Stimulated activated naive B cell treated with anti-CD40 and anti-IgM and Interleukin-4, amounts not matched to agents 10 μg/mL and 1 μg/mL and 100 μg/mL, for 72 hours (primary cell): Measurements from ENCODE around the gene GET4.
"Not testable (repeated sequence)": the region's sequence is repeated elsewhere in the genome, so short reads cannot be mapped to it uniquely, and the experiment has no call there.

ENCODE experiments used
- ATAC-seq, 2 donors: fragments of 150-1000 bp; cut with Tn5 transposase; replicated peaks; 2 replicates each; pipeline ENCODE4 v1.10.0; 2021; ENCODE audit warnings: moderate library complexity in 1 of 2
- DNase-seq: peaks from one replicate; pipeline ENCODE4 v3.0.0; 2021
- H3K27ac Mint-ChIP-seq: one replicate; pipeline ENCODE4 v1.8.0; 2022; ENCODE audit warnings: mild to moderate bottlenecking, mixed read lengths
- H3K27me3 Mint-ChIP-seq, 2 donors: one replicate each; pipeline ENCODE4 v1.8.0; 2022; ENCODE audit warnings: mixed read lengths in 2 of 2
- H3K36me3 Mint-ChIP-seq, 2 donors: one replicate each; pipeline ENCODE4 v1.8.0; 2022; ENCODE audit warnings: mixed read lengths in 2 of 2, mild to moderate bottlenecking in 1 of 2
- H3K4me1 Mint-ChIP-seq, 2 donors: one replicate each; pipeline ENCODE4 v1.8.0; 2022; ENCODE audit warnings: mixed read lengths in 2 of 2, mild to moderate bottlenecking in 1 of 2
- H3K4me3 Mint-ChIP-seq, 2 donors: one replicate each; pipeline ENCODE4 v1.8.0; 2022; ENCODE audit warnings: mild to moderate bottlenecking in 2 of 2, mixed read lengths in 2 of 2, moderate library complexity in 1 of 2
- H3K9me3 Mint-ChIP-seq, 2 donors: one replicate each; pipeline ENCODE4 v1.8.0; 2022; ENCODE audit warnings: mixed read lengths in 2 of 2, mild to moderate bottlenecking in 1 of 2

The GET4 gene

GRCh38 chr7:868189-868486 lies 8.2 kb upstream of the GET4 start:
- H3K9me3 Mint-ChIP-seq = no peaks in the 10 kb centered on the region
- DNase-seq (no peak), ATAC-seq (no peak)
- peaks cover 44 to 72% of the 10 kb centered on the region in 2 donors for H3K36me3 Mint-ChIP-seq
- H3K27me3 Mint-ChIP-seq = no peaks in the 10 kb centered on the region
- H3K4me1 Mint-ChIP-seq = peaks cover 9 to 25% of the 10 kb centered on the region in 2 donors
- no peak overlapping the region for H3K4me3 Mint-ChIP-seq
- H3K27ac Mint-ChIP-seq = no peak overlapping the region

GRCh38 chr7:869348-869747 lies 7.0 kb upstream of the GET4 start:
- Mint-ChIP-seq H3K27ac (peak overlapping the region; percentile 54), H3K4me1 (peaks cover 15 to 32% of the 10 kb centered on the region in 2 donors), H3K4me3 (no peak overlapping the region), H3K9me3 (no peaks in the 10 kb centered on the region), H3K36me3 (peaks cover 42 to 70% of the 10 kb centered on the region in 2 donors), H3K27me3 (no peaks in the 10 kb centered on the region)
- ATAC-seq (no peak), DNase-seq (no peak)

- peaks cover 38 to 54% of the 10 kb centered on the region in 2 donors for H3K36me3 Mint-ChIP-seq
These were observed 4.3 kb upstream of the GET4 start for GRCh38 chr7:871900-872537.

GRCh38 chr7:872685-873084 lies 3.7 kb upstream of the GET4 start:
- not testable (repeated sequence) for H3K9me3 Mint-ChIP-seq, H3K27me3 Mint-ChIP-seq, ATAC-seq, H3K4me3 Mint-ChIP-seq, DNase-seq
- Mint-ChIP-seq H3K4me1 (peaks cover 16 to 39% of the 10 kb centered on the region in 2 donors), H3K36me3 (peaks cover 35 to 50% of the 10 kb centered on the region in 2 donors), H3K27ac (peak overlapping the region; percentile 3)

More at GRCh38 chr7:871900-872537, 4.3 kb upstream of the GET4 start:
- no peaks in the 10 kb centered on the region for H3K9me3 Mint-ChIP-seq
- H3K27me3 Mint-ChIP-seq = no peaks in the 10 kb centered on the region
- H3K4me1 Mint-ChIP-seq = peaks cover 17 to 35% of the 10 kb centered on the region in 2 donors
- ATAC-seq = no peak
- H3K27ac Mint-ChIP-seq = peak overlapping the region; percentile 87
- DNase-seq = no peak
- no peak overlapping the region for H3K4me3 Mint-ChIP-seq

GRCh38 chr7:873367-874002 lies 2.9 kb upstream of the GET4 start:
- Mint-ChIP-seq H3K4me3 (no peak overlapping the region), H3K4me1 (peaks cover 21 to 46% of the 10 kb centered on the region in 2 donors), H3K27ac (no peak overlapping the region), H3K36me3 (peaks cover 35 to 46% of the 10 kb centered on the region in 2 donors), H3K9me3 (no peaks in the 10 kb centered on the region), H3K27me3 (no peaks in the 10 kb centered on the region)
- peak; percentile 25 to 34 for ATAC-seq
- peak; percentile 55 for DNase-seq

GRCh38 chr7:874031-874749 lies 2.2 kb upstream of the GET4 start:
- Mint-ChIP-seq H3K4me1 (peaks cover 21 to 47% of the 10 kb centered on the region in 2 donors), H3K27ac (no peak overlapping the region), H3K36me3 (peaks cover 33 to 47% of the 10 kb centered on the region in 2 donors), H3K27me3 (no peaks in the 10 kb centered on the region), H3K4me3 (no peak overlapping the region), H3K9me3 (no peaks in the 10 kb centered on the region)
- DNase-seq (no peak), ATAC-seq (no peak)

GRCh38 chr7:875051-875450 lies 1.3 kb upstream of the GET4 start:
- no peak for DNase-seq
- Mint-ChIP-seq H3K27me3 (no peaks in the 10 kb centered on the region), H3K4me1 (peaks cover 21 to 51% of the 10 kb centered on the region in 2 donors), H3K36me3 (peaks cover 30 to 43% of the 10 kb centered on the region in 2 donors), H3K9me3 (no peaks in the 10 kb centered on the region), H3K4me3 (no peak overlapping the region), H3K27ac (peak overlapping the region; percentile 31)
- no peak for ATAC-seq

GRCh38 chr7:875476-876076 lies 778 bp upstream of the GET4 start:
- no peak overlapping the region for H3K27ac Mint-ChIP-seq

GRCh38 chr7:876972-877311 lies 588 bp downstream of the GET4 start:
- H3K4me3 Mint-ChIP-seq = peak overlapping the region; percentile 95 to 99
- peak; percentile 31 to 38 for ATAC-seq
- H3K27ac Mint-ChIP-seq = peak overlapping the region; percentile 97
- peaks cover 21 to 34% of the 10 kb centered on the region in 2 donors for H3K36me3 Mint-ChIP-seq
- H3K9me3 Mint-ChIP-seq = no peaks in the 10 kb centered on the region
- no peaks in the 10 kb centered on the region for H3K27me3 Mint-ChIP-seq
- DNase-seq = no peak
- peaks cover 22 to 41% of the 10 kb centered on the region in 2 donors for H3K4me1 Mint-ChIP-seq

More at GRCh38 chr7:875476-876076, 778 bp upstream of the GET4 start:
- no peak for DNase-seq
- H3K36me3 Mint-ChIP-seq = peaks cover 27 to 40% of the 10 kb centered on the region in 2 donors
- H3K4me3 Mint-ChIP-seq = peak overlapping the region in 1 of 2 donors; percentile 53
- H3K4me1 Mint-ChIP-seq = peaks cover 20 to 48% of the 10 kb centered on the region in 2 donors
- no peaks in the 10 kb centered on the region for H3K27me3 Mint-ChIP-seq
- no peaks in the 10 kb centered on the region for H3K9me3 Mint-ChIP-seq
- no peak for ATAC-seq

GRCh38 chr7:877312-878232 lies 1.2 kb downstream of the GET4 start:
- DNase-seq (no peak), ATAC-seq (no peak)
- H3K27ac Mint-ChIP-seq = peak overlapping the region; percentile 97
- H3K9me3 Mint-ChIP-seq = no peaks in the 10 kb centered on the region
- peaks cover 24 to 41% of the 10 kb centered on the region in 2 donors for H3K4me1 Mint-ChIP-seq
- H3K4me3 Mint-ChIP-seq = peak overlapping the region; percentile 95 to 99
- peaks cover 15 to 29% of the 10 kb centered on the region in 2 donors for H3K36me3 Mint-ChIP-seq
- no peaks in the 10 kb centered on the region for H3K27me3 Mint-ChIP-seq

- no peaks in the 10 kb centered on the region for H3K9me3 Mint-ChIP-seq
- no peak overlapping the region for H3K27ac Mint-ChIP-seq
- peaks cover 17 to 30% of the 10 kb centered on the region in 2 donors for H3K4me1 Mint-ChIP-seq
- ATAC-seq (no peak), DNase-seq (no peak)
- H3K27me3 Mint-ChIP-seq = no peaks in the 10 kb centered on the region
- no peak overlapping the region for H3K4me3 Mint-ChIP-seq
- H3K36me3 Mint-ChIP-seq = peaks cover 2 to 19% of the 10 kb centered on the region in 2 donors
These were observed 2.7 kb downstream of the GET4 start for GRCh38 chr7:879093-879492.

- Mint-ChIP-seq H3K4me1 (peaks cover 19 to 34% of the 10 kb centered on the region in 2 donors), H3K4me3 (no peak overlapping the region), H3K27me3 (no peaks in the 10 kb centered on the region), H3K27ac (no peak overlapping the region), H3K36me3 (peaks cover 2 to 22% of the 10 kb centered on the region in 2 donors), H3K9me3 (no peaks in the 10 kb centered on the region)
- ATAC-seq (no peak), DNase-seq (no peak)
These were observed 3.4 kb downstream of the GET4 start for GRCh38 chr7:879706-880105.

- peaks cover 2 to 20% of the 10 kb centered on the region in 2 donors for H3K36me3 Mint-ChIP-seq
- ATAC-seq (no peak), DNase-seq (no peak)
- H3K9me3 Mint-ChIP-seq = no peaks in the 10 kb centered on the region
- peaks cover 20 to 40% of the 10 kb centered on the region in 2 donors for H3K4me1 Mint-ChIP-seq
- H3K4me3 Mint-ChIP-seq = no peak overlapping the region
- H3K27me3 Mint-ChIP-seq = no peaks in the 10 kb centered on the region
- H3K27ac Mint-ChIP-seq = no peak overlapping the region
These were observed 4.1 kb downstream of the GET4 start for GRCh38 chr7:880450-880849.
